HepG2 (cell line): ENCODE measurements around the gene ANXA6. TPM values are rescaled to one million over a fixed set of nuclear protein-coding genes. Genes with fewer than 3 reads are reported as not detected.

Experiments
- ATAC-seq: fragments of 200-7000 bp; cut with Tn5 transposase; 3 replicates; pipeline ENCODE4 v1.9.1; 2020; ENCODE audit warnings: mild to moderate bottlenecking, moderate library complexity
- BruUV-seq: library from RNA; stranded (reverse); fragments of 400-500 nt; replicated peaks from 2 replicates; lab custom pipeline; 2021; lab: Mats Ljungman, UMichigan
- CTCF ChIA-PET: fragments of 300-600 bp; formaldehyde crosslinking; extraction: SDS; loops from one replicate; lab custom pipeline; 2021; ENCODE audit warnings: low total read pairs, inconsistent platforms, low intra/inter-chr PET ratio; lab: Yijun Ruan, JAX
- POLR2A ChIA-PET: fragments of 350-600 bp; sonication (Branson Sonifier 250); formaldehyde crosslinking; loops from one replicate; lab custom pipeline; 2020; ENCODE audit warnings: antibody characterized with exemption, inconsistent platforms; lab: Yijun Ruan, JAX
- DNase-seq: peaks from one replicate; pipeline ENCODE4 v3.0.0-alpha.2; 2015; ENCODE audit warnings: low spot score
- FAIRE-seq: peaks from 3 replicates; lab custom pipeline; 2011; peaks lifted over from hg19 to GRCh38; lab: Jason Lieb, UNC
- H2AFZ ChIP-seq: one replicate; pipeline ENCODE4 v1.6.1; 2011; ENCODE audit warnings: low read length, inconsistent platforms
- H3K27ac ChIP-seq: fragments of 300-600 bp; 3 replicates; pipeline ENCODE4 v1.8.0; 2011; ENCODE audit warnings: mixed run types, mild to moderate bottlenecking, mixed read lengths, low read length, inconsistent platforms; ENCODE audit not compliant: insufficient read depth; ENCODE audit errors: extremely low read length
- H3K27me3 ChIP-seq, 2 experiments: fragments of 200-600 bp in 1 of 2; 2 replicates in 1 of 2; 3 replicates in 1 of 2; pipeline versions ENCODE4 v1.6.0 to v1.8.0; 2011; ENCODE audit warnings: low read length in 2 of 2, mild to moderate bottlenecking in 2 of 2, moderate library complexity in 2 of 2, inconsistent platforms in 1 of 2; ENCODE audit not compliant: insufficient read depth in 2 of 2, control insufficient read depth in 1 of 2
- H3K36me3 ChIP-seq, 2 experiments: fragments of 200-600 bp in 1 of 2; replicated peaks in 1 of 2; 2 replicates in 1 of 2; 3 replicates in 1 of 2; pipeline versions ENCODE4 v1.5.1 to v1.8.0; 2011; ENCODE audit warnings: low read length in 2 of 2, inconsistent platforms in 1 of 2; ENCODE audit not compliant: insufficient read depth in 2 of 2, control insufficient read depth in 1 of 2
- H3K4me1 ChIP-seq: 2 replicates; pipeline ENCODE4 v1.5.1; 2012; ENCODE audit warnings: low read length, inconsistent platforms; ENCODE audit not compliant: insufficient read depth
- H3K4me2 ChIP-seq: 2 replicates; pipeline ENCODE4 v1.6.0; 2011; ENCODE audit warnings: low read depth, low read length, inconsistent platforms
- H3K4me3 ChIP-seq, 3 experiments: fragments of 200-600 bp in 1 of 3; sonication (generic), shearing (Covaris generic) in 1 of 3; replicated peaks in 1 of 3; 2 replicates each; pipeline ENCODE4 v1.5.1; 2011 to 2016; ENCODE audit warnings: low read length in 3 of 3, inconsistent platforms in 2 of 3, low read depth in 2 of 3, mild to moderate bottlenecking in 2 of 3, control low read depth in 1 of 3, mixed read lengths in 1 of 3; ENCODE audit not compliant: insufficient read depth in 1 of 3
- H3K79me2 ChIP-seq: one replicate; pipeline ENCODE4 v1.6.1; 2011; ENCODE audit warnings: low read length, inconsistent platforms; ENCODE audit not compliant: insufficient read depth
- H3K9ac ChIP-seq: 2 replicates; pipeline ENCODE4 v1.6.0; 2011; ENCODE audit warnings: mild to moderate bottlenecking, low read depth, low read length, inconsistent platforms; ENCODE audit not compliant: insufficient read depth
- H3K9me3 ChIP-seq: 2 replicates; pipeline ENCODE4 v1.5.1; 2012; ENCODE audit warnings: mild to moderate bottlenecking, low read length
- H4K20me1 ChIP-seq: 2 replicates; pipeline ENCODE4 v1.6.0; 2011; ENCODE audit warnings: inconsistent platforms, mild to moderate bottlenecking, low read length, moderate library complexity; ENCODE audit not compliant: insufficient read depth
- ARNT2 ChIP-seq: sonication (generic); formaldehyde crosslinking; IDR thresholded peaks from 2 replicates; pipeline ENCODE4 v1.8.0; 2022; ENCODE audit warnings: mild to moderate bottlenecking, low read depth, missing genetic modification reagents, moderate library complexity
- ELF4 ChIP-seq: sonication (generic); formaldehyde crosslinking; IDR thresholded peaks from 2 replicates; pipeline ENCODE4 v1.5.0; 2020; ENCODE audit warnings: missing genetic modification reagents, mild to moderate bottlenecking, moderate library complexity, borderline replicate concordance
- IKZF1 ChIP-seq: fragments of 450-650 bp; IDR thresholded peaks from 2 replicates; pipeline ENCODE4 v1.7.1; 2016
- PITX1 ChIP-seq: sonication (generic); formaldehyde crosslinking; IDR thresholded peaks from 2 replicates; pipeline ENCODE4 v1.5.1; 2020; ENCODE audit warnings: mild to moderate bottlenecking, missing genetic modification reagents
- POLR2AphosphoS5 ChIP-seq: IDR thresholded peaks from 2 replicates; pipeline ENCODE4 v1.6.1; 2012; ENCODE audit warnings: low read depth, low read length
- RXRA ChIP-seq: sonication (generic); formaldehyde crosslinking; IDR thresholded peaks from 2 replicates; pipeline ENCODE4 v1.5.1; 2020; ENCODE audit warnings: missing genetic modification reagents
- SYNCRIP ChIP-seq: fragments of 200-400 bp; formaldehyde crosslinking; IDR thresholded peaks from 2 replicates; pipeline ENCODE4 v1.6.1; 2018; ENCODE audit warnings: mild to moderate bottlenecking, low read depth, low read length; ENCODE audit not compliant: insufficient read depth
- ZNF235 ChIP-seq: sonication (generic); formaldehyde crosslinking; IDR thresholded peaks from 2 replicates; pipeline ENCODE4 v1.8.1; 2023; ENCODE audit warnings: mild to moderate bottlenecking, missing genetic modification reagents, borderline replicate concordance
- ZNF543 ChIP-seq: sonication (generic); formaldehyde crosslinking; IDR thresholded peaks from 2 replicates; pipeline ENCODE4 v1.4.0; 2020; ENCODE audit warnings: mild to moderate bottlenecking, missing genetic modification reagents
- WGBS: methylation state at CpG from one replicate; pipeline ENCODE4 v1.1.6; 2017; ENCODE audit warnings: low lambda C conversion rate; 5-methylcytosine and 5-hydroxymethylcytosine counted together
- in situ Hi-C: cut with HindIII; loops from 2 replicates; pipeline ENCODE4 v1.10.0; 2017; ENCODE audit warnings: low pct_unique_long_range_greater_than_20kb; ENCODE audit not compliant: extremely low pct_ligation_motif_present
- intact Hi-C: fragments of 100-400 bp; cut with micrococcal nuclease; formaldehyde crosslinking; loops from one replicate; pipeline ENCODE4 v1.10.0; 2022; ENCODE audit not compliant: unreplicated experiment
- polyA plus RNA-seq, 8 experiments: library from polyadenylated mRNA; depleted of rRNA in 3 of 8; stranded (reverse) in 7 of 8; unstranded in 1 of 8; fragments of >200 nt; fragmentation: Illumina TruSeq in 4 of 8; extraction: Trizol in 4 of 8; gene quantifications; 2 replicates each; pipeline versions ENCODE4 v1.2.1 to v1.2.3, GENCODE V29; 2011 to 2016; ENCODE audit warnings: low read depth in 4 of 8, missing spikeins in 1 of 8, mixed read lengths in 1 of 8; ENCODE audit not compliant: insufficient read depth in 1 of 8
- total RNA-seq, 5 experiments: library from RNA; depleted of rRNA; stranded (reverse); fragments of >200 nt; fragmentation: Illumina TruSeq; extraction: Trizol; gene quantifications; 2 replicates each; pipeline ENCODE4 v1.2.3, GENCODE V29; 2016; ENCODE audit warnings: low read depth in 1 of 5
- TF ChIP-seq, protein P1 (sequence below): sonication (generic); formaldehyde crosslinking; IDR thresholded peaks from 2 replicates; pipeline ENCODE4 v1.4.0; 2020; ENCODE audit warnings: missing genetic modification reagents, mild to moderate bottlenecking, borderline replicate concordance
- TF ChIP-seq, protein P2 (sequence below): sonication (generic); formaldehyde crosslinking; IDR thresholded peaks from 2 replicates; pipeline ENCODE4 v1.8.1; 2023; ENCODE audit warnings: mild to moderate bottlenecking, moderate library complexity, missing genetic modification reagents
- TF ChIP-seq, protein P3 (sequence below), 2 experiments: sonication (generic) in 1 of 2; formaldehyde crosslinking in 1 of 2; IDR thresholded peaks; 2 replicates each; pipeline versions ENCODE4 v1.5.1 to v1.6.1; 2011 to 2020; ENCODE audit warnings: borderline replicate concordance in 1 of 2, low read depth in 1 of 2, low read length in 1 of 2, mild to moderate bottlenecking in 1 of 2, missing genetic modification reagents in 1 of 2, moderate library complexity in 1 of 2

ANXA6 gene
- total and polyA plus RNA-seq, 2 of the 13 experiments (the other 11 are each of a cell fraction or from before 2014, with no cell fraction given) = 103 to 125 TPM

DNA sequence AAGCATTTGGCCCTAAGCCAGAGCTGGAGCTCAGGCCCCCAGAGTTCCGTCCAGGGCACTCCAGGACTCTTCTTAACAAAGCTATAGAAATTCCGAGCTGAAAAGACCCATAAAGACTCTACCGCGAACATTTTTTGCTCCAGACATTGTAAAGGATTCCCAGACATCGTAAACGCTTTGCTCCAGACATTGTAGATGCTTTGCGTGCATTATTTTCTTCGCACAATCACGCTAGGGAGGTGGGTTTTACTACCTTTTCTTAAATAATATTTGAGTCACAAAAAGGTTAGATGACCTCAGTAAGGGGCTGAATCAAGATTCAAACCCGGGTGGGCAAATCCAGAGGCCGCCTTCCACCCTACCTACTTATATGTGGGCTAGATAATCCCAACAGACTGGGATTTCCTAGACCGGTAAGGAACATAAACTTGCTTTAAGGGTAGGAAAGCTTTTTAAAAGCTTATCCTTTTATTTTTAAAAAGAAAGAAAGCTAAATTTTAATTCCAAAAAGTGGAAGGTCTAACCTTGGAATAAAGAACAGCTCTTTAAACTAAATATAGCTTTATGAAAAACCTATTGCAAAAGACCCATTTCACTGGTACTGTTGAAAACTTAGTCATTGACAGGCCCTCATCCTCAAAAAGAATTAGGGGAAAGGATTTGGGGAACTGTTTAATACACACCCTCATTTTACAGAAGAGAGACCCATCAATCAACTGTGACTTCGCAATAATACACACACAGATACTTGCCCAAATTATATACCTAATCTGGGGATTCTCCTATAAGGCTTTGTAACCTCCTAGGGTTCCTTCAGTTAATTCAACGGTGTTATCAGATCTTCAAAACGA is 75.9 kb downstream of the ANXA6 start:
- H4K20me1 ChIP-seq = peaks cover 11% of the 10 kb centered on the region
- 9% methylated on average over 15 of the region's 15 CpGs for WGBS
- peak overlapping the region; percentile 96 for H3K9ac ChIP-seq
- TSS peak; percentile 93 for BruUV-seq
- peak; percentile 32 for FAIRE-seq
- peak; percentile 65 for DNase-seq
- in situ Hi-C loops (no loop called here), intact Hi-C loops (no loop called here)
- peaks cover 76% of the 10 kb centered on the region for H3K4me1 ChIP-seq
- peak overlapping the region; percentile 96 for H3K4me2 ChIP-seq
- H3K9me3 ChIP-seq = no peaks in the 10 kb centered on the region
- peak overlapping the region; percentile 89 to 96 (median 92) for H3K4me3 ChIP-seq
- CTCF ChIA-PET = no interaction called here
- peaks cover 44% of the 10 kb centered on the region for H3K79me2 ChIP-seq
- peak overlapping the region; percentile 68 for H2AFZ ChIP-seq
- POLR2A ChIA-PET = interaction anchor here (1.0 to 3.2 kb wide), 6 partner anchors 8 to 61 kb away, joined by 4 to 10 read pairs (median 6); partner anchors contain the start of gene GPX3
- no peak for ATAC-seq
- H3K36me3 ChIP-seq = peaks cover 0 to 12% of the 10 kb centered on the region in 2 experiments; a peak in 3 of 5 replicates
- peak overlapping the region; percentile 94 for H3K27ac ChIP-seq
- peaks cover 0 to 3% of the 10 kb centered on the region in 2 experiments; a peak in 1 of 5 replicates for H3K27me3 ChIP-seq
- no peak for TF ChIP-seq PITX1
- TF ChIP-seq ZNF543 (CRISPR knock-in tag) = 0 out of 2 replicates have a peak, but pooled peaks have one; percentile 10
- no peak for TF ChIP-seq ARNT2 (CRISPR knock-in tag)
- TF ChIP-seq, protein P1, sequence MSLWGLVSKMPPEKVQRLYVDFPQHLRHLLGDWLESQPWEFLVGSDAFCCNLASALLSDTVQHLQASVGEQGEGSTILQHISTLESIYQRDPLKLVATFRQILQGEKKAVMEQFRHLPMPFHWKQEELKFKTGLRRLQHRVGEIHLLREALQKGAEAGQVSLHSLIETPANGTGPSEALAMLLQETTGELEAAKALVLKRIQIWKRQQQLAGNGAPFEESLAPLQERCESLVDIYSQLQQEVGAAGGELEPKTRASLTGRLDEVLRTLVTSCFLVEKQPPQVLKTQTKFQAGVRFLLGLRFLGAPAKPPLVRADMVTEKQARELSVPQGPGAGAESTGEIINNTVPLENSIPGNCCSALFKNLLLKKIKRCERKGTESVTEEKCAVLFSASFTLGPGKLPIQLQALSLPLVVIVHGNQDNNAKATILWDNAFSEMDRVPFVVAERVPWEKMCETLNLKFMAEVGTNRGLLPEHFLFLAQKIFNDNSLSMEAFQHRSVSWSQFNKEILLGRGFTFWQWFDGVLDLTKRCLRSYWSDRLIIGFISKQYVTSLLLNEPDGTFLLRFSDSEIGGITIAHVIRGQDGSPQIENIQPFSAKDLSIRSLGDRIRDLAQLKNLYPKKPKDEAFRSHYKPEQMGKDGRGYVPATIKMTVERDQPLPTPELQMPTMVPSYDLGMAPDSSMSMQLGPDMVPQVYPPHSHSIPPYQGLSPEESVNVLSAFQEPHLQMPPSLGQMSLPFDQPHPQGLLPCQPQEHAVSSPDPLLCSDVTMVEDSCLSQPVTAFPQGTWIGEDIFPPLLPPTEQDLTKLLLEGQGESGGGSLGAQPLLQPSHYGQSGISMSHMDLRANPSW = peak; percentile 9; the same call in 1 of the 2 replicates
- TF ChIP-seq, protein P2, sequence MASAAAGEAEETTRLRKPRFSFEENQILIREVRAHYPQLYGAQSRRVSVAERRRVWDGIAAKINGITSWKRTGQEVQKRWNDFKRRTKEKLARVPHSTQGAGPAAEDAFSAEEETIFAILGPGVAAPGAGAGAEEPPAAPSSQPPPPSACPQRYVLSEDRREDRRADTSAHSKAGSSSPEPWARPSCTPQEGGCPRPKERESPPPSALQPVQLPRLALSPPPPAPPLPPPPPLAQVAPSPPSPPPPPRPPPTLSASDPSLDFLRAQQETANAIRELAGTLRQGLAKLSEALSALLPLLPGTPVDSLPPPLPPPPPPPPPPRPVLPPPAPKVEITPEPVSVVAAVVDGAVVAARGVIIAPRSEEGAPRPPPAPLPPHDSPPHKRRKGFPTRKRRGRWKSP (CRISPR knock-in tag) = no peak
- TF ChIP-seq POLR2AphosphoS5 = peak; percentile 24; the same call in 1 of the 2 replicates
- no peak for TF ChIP-seq ZNF235
- TF ChIP-seq, protein P3, sequence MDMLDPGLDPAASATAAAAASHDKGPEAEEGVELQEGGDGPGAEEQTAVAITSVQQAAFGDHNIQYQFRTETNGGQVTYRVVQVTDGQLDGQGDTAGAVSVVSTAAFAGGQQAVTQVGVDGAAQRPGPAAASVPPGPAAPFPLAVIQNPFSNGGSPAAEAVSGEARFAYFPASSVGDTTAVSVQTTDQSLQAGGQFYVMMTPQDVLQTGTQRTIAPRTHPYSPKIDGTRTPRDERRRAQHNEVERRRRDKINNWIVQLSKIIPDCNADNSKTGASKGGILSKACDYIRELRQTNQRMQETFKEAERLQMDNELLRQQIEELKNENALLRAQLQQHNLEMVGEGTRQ (IDR thresholded peaks at IDR 0.05; ENCODE audit: low read depth, low read length) = no peak
- TF ChIP-seq, protein P3 (CRISPR knock-in tag; IDR thresholded peaks at IDR 0.05; ENCODE audit: borderline replicate concordance) = 0 out of 2 replicates have a peak, but pooled peaks have one; percentile 25
- TF ChIP-seq RXRA = no peak
- TF ChIP-seq ELF4 = no peak
- no peak for TF ChIP-seq IKZF1
- no peak for TF ChIP-seq SYNCRIP
